Mucosa of descending colon (tissue), 3 donors: Measurements from ENCODE around the gene OST4. TPM values are rescaled to one million over a fixed set of nuclear protein-coding genes. Genes with fewer than 3 reads are reported as not detected.

ENCODE experiments used
- ATAC-seq: fragments of 200-7000 bp; cut with Tn5 transposase; one replicate; pipeline ENCODE4 v1.9.1; 2020; ENCODE audit warnings: mild to moderate bottlenecking, moderate library complexity
- DNase-seq, 3 donors: peaks; one replicate each; pipeline ENCODE4 v3.0.0-alpha.2; 2020
- H3K36me3 ChIP-seq: fragments of 200-600 bp; one replicate; pipeline ENCODE4 v1.8.0; 2021; ENCODE audit warnings: low read depth, mild to moderate bottlenecking
- H3K4me1 ChIP-seq: fragments of 200-600 bp; one replicate; pipeline ENCODE4 v1.8.0; 2021; ENCODE audit warnings: low read depth, mild to moderate bottlenecking
- H3K4me3 ChIP-seq: fragments of 200-600 bp; one replicate; pipeline ENCODE4 v1.8.0; 2021; ENCODE audit warnings: mild to moderate bottlenecking
- H3K9me3 ChIP-seq: fragments of 200-600 bp; one replicate; pipeline ENCODE4 v1.8.0; 2021; ENCODE audit warnings: mild to moderate bottlenecking
- intact Hi-C, 2 donors: fragments of 100-400 bp; cut with DNase I in 1 of 2; cut with micrococcal nuclease in 1 of 2; formaldehyde crosslinking; loops; one replicate each; pipeline versions ENCODE4 v1.11.0 to v1.11.1; 2022; cut with DNase I, micrococcal nuclease
- total RNA-seq, 3 donors: library from RNA; stranded (reverse); fragmentation: NEBNext Ultra II Directional in 2 of 3; extraction: Animal tissue kit (Norgen Biotek cat#: 25700) in 2 of 3; gene quantifications; one replicate each; pipeline versions ENCODE4 v1.2.1 to v1.2.4, GENCODE V29; 2021 to 2023
- TF ChIP-seq, protein P1 (sequence below): fragments of 200-600 bp; IDR thresholded peaks from one replicate; pipeline ENCODE4 v1.8.0; 2022; ENCODE audit warnings: antibody characterized with exemption, mild to moderate bottlenecking
- donor health status: DM: no; HTN: no; CAD: no; lungs with moderate emphysema.
- donor health status: DM: no; HTN: no; CAD: no.
- donor health status: DM: no; HTN: yes; CAD: no.

Gene OST4
- total RNA-seq, 3 donors from 2014 or later, result 245 to 280 (median 254) TPM

DNA sequence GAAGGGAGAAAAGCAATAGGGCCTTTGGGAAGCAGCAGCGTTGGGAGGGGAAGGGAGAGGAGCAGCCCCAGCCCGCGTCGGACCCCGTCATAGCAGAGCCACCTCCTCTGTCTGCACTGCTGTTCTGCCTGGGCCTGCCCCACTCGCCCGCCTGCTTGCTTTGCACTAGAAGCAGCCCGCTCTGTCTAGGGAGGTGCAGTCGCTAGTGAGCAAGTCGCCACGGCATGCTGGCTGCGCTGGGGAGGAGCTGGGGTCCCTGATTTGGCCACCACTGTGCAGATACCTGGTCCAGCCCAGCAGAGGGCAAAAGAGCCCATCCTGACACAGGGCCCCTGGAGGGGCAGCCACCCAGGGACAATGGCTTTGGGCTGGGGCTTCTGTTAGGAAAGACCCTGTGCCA, 46.6 kb downstream of the OST4 start:
- intact Hi-C loops, result no loop called here
- ATAC-seq (no peak), DNase-seq (no peak)
- TF ChIP-seq, protein P1, sequence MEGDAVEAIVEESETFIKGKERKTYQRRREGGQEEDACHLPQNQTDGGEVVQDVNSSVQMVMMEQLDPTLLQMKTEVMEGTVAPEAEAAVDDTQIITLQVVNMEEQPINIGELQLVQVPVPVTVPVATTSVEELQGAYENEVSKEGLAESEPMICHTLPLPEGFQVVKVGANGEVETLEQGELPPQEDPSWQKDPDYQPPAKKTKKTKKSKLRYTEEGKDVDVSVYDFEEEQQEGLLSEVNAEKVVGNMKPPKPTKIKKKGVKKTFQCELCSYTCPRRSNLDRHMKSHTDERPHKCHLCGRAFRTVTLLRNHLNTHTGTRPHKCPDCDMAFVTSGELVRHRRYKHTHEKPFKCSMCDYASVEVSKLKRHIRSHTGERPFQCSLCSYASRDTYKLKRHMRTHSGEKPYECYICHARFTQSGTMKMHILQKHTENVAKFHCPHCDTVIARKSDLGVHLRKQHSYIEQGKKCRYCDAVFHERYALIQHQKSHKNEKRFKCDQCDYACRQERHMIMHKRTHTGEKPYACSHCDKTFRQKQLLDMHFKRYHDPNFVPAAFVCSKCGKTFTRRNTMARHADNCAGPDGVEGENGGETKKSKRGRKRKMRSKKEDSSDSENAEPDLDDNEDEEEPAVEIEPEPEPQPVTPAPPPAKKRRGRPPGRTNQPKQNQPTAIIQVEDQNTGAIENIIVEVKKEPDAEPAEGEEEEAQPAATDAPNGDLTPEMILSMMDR, result no peak
- no peak overlapping the region for H3K4me3 ChIP-seq
- no peaks in the 10 kb centered on the region for H3K9me3 ChIP-seq
- no peaks in the 10 kb centered on the region for H3K36me3 ChIP-seq
- H3K4me1 ChIP-seq, result peaks cover 12% of the 10 kb centered on the region

DNA sequence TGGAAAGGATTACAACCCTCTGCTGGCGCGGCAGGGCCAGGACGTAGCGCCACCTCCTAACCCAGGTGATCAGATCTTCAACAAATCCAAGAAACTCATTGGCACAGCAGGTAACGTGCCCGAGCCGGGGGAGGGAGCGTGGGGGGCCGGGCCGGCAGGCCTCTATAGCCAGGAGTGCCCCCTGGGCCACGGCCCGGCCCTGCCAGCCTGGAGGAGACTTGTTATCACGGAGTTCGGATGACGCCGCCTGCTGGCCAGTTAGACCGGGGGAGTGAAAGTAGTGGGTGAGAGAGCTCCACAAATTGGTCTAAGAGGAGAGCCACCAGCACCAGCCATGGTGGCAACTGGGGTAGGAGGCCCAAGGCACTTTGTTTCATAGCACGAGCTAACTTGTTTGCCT, 47.3 kb downstream of the OST4 start:
- Histone ChIP-seq H3K4me3 (no peak overlapping the region), H3K4me1 (peaks cover 18% of the 10 kb centered on the region), H3K36me3 (no peaks in the 10 kb centered on the region), H3K9me3 (no peaks in the 10 kb centered on the region)
- ATAC-seq, result no peak
- DNase-seq, result no peak
- intact Hi-C loops, result no loop called here
- TF ChIP-seq, protein P1, result no peak

DNA sequence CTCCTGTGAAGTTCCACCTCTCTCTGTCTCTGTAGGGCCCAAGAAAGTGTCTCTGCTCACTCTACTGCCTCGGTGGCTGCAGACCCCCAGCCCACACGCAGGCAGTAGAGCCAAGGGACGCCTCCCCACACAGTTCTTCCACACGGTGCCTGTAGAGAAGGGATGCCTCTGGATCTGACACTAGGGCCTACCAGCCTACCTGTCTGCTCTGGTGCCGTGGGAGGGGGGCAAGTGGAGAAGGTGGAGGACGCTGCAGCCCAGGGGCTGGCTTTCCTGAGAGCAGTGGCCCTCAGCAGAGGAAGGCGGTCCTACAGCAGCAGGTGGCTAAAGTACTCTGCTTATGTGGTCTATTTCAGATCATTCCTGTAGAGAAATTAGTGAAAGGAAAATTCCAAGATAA, 47.7 kb downstream of the OST4 start:
- Histone ChIP-seq H3K4me1 (peaks cover 18% of the 10 kb centered on the region), H3K4me3 (no peak overlapping the region), H3K36me3 (no peaks in the 10 kb centered on the region), H3K9me3 (no peaks in the 10 kb centered on the region)
- TF ChIP-seq, protein P1, result no peak
- intact Hi-C loops, result no loop called here
- no peak for DNase-seq
- ATAC-seq, result no peak

DNA sequence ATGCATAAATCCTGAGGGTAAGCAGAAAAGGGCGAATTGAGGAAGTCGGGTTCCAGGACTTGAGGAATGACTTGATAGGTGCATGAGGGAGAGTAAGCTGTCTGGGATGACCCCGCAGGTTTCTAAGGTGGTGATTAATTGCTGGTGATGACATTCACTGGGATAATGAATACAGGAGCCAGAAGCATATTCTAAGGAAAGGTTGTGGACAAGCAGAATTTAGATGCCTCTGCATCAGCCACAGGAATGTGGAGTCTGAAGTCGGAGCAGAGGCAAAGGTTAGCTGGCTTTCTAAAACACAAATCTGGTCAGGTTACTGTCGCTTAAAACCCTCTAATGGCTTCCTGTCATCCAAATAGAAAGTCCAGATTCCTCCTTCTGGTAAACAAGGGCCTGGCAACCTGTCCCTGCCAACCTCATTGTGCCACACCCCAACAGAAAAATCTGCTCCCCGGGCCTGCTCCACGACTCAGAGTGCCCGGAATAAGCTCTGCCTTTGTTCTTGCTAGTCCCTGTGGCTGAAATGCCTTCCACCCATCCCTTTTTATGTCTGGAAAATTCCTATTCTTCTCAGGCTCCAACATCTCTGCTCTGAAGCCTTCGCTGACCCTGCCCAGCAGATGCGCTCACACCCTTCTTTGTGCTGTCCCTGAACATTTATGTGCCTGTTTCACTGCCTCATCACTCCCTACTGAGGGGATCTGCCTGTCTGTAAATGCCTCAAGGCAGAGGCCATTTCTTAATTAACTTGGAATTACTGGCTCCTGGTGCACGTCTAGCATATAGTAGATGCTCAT, 50.0 kb downstream of the OST4 start:
- no peaks in the 10 kb centered on the region for H3K36me3 ChIP-seq
- H3K9me3 ChIP-seq, result no peaks in the 10 kb centered on the region
- DNase-seq (peak in 2 of 3 donors; percentile 72), ATAC-seq (peak; percentile 82)
- no peak overlapping the region for H3K4me3 ChIP-seq
- TF ChIP-seq, protein P1, result no peak
- intact Hi-C loops, result no loop called here
- H3K4me1 ChIP-seq, result peaks cover 18% of the 10 kb centered on the region

Other genes with a start within 250 kb of the OST4 start
- 1 to 10 TPM in 1 of 3 donors, under 1 TPM in 2; 0.24 to 1.3 (median 0.38) TPM for gene DPYSL5, start 223.5 kb downstream of the OST4 start, total RNA-seq
- 10 to 100 TPM; 23.9 to 36.1 (median 35.6) TPM for gene MAPRE3, start 101.0 kb downstream of the OST4 start, total RNA-seq
- 10 to 100 TPM; 78.9 to 93.3 (median 80.1) TPM for gene TMEM214, start 38.7 kb downstream of the OST4 start, total RNA-seq
- 10 to 100 TPM; 16.7 to 20.0 (median 19.2) TPM for gene AGBL5, start 20.0 kb downstream of the OST4 start, total RNA-seq
- gene EMILIN1, start 7.0 kb upstream of the OST4 start, total RNA-seq, result 100 to 1,000 TPM in 1 of 3 donors, 10 to 100 TPM in 2; 12.1 to 256 (median 42.3) TPM
- gene KHK, start 15.1 kb upstream of the OST4 start, total RNA-seq, result 10 to 100 TPM in 1 of 3 donors, 1 to 10 TPM in 2; 6.3 to 14.7 (median 8.1) TPM
- gene CGREF1, start 47.5 kb upstream of the OST4 start, total RNA-seq, result 1 to 10 TPM in 2 of 3 donors, under 1 TPM in 1; 0.41 to 1.9 (median 1.5) TPM
- gene ABHD1, start 52.2 kb upstream of the OST4 start, total RNA-seq, result under 1 TPM in 2 of 3 donors, not detected in 1; 0.19 to 0.22 TPM
- gene PREB, start 63.0 kb upstream of the OST4 start, total RNA-seq, result 10 to 100 TPM; 32.8 to 47.0 (median 45.0) TPM
- gene PRR30, start 67.8 kb upstream of the OST4 start, total RNA-seq, result not detected
- gene TCF23, start 77.3 kb upstream of the OST4 start, total RNA-seq, result under 1 TPM in 2 of 3 donors, not detected in 1; 0.05 to 0.23 TPM
- 10 to 100 TPM; 82.0 to 88.8 (median 85.2) TPM for gene ATRAID, start 140.4 kb upstream of the OST4 start, total RNA-seq
- 10 to 100 TPM; 27.7 to 34.8 (median 30.0) TPM for gene SLC5A6, start 140.6 kb upstream of the OST4 start, total RNA-seq
- 10 to 100 TPM; 22.7 to 29.8 (median 24.7) TPM for gene CAD, start 145.7 kb upstream of the OST4 start, total RNA-seq
- under 1 TPM in 1 of 3 donors, not detected in 2; 0.12 TPM for gene SLC30A3, start 191.4 kb upstream of the OST4 start, total RNA-seq
- under 1 TPM in 1 of 3 donors, not detected in 2; 0.47 TPM for gene DNAJC5G, start 203.8 kb upstream of the OST4 start, total RNA-seq
- under 1 TPM in 1 of 3 donors, not detected in 2; 0.43 TPM for gene TRIM54, start 210.8 kb upstream of the OST4 start, total RNA-seq
- 1 to 10 TPM in 1 of 3 donors, under 1 TPM in 2; 0.52 to 1.2 (median 0.92) TPM for gene UCN, start 236.8 kb upstream of the OST4 start, total RNA-seq